Measurements from ENCODE around the gene AP4S1.

- TF ChIP-seq CTCF (IDR thresholded peaks at IDR 0.05): no peak
- TF ChIP-seq POLR2A (IDR thresholded peaks at IDR 0.05): no peak
These were observed 65.7 kb downstream of the AP4S1 start for GRCh38 chr14:31090883-31091764.
